GM19035 (cell line): ENCODE measurements around the gene ELL.
"Not testable (repeated sequence)": the region's sequence is repeated elsewhere in the genome, so short reads cannot be mapped to it uniquely, and the experiment has no call there.

Experiments used
- ATAC-seq: cut with Tn5 transposase; IDR thresholded peaks from one replicate; pipeline ENCODE4 v1.9.1; 2021; ENCODE audit not compliant: unreplicated experiment

The ELL gene

GRCh38 chr19:18521692-18522123 lies at the start of gene ELL:
Gene ELL, minus strand, starts transcription at chr19:18522070. Its CDS starts 15 bp downstream, at chr19:18522055.
- ATAC-seq: no peak

- ATAC-seq: no peak
These were observed 46.5 kb upstream of the ELL start for GRCh38 chr19:18568367-18568766.

- no peak for ATAC-seq
These were observed 45.1 kb upstream of the ELL start for GRCh38 chr19:18566953-18567352.

- ATAC-seq: no peak
These were observed 40.2 kb upstream of the ELL start for GRCh38 chr19:18562086-18562485.

GRCh38 chr19:18559685-18560084 lies 37.8 kb upstream of the ELL start:
- no peak for ATAC-seq

- no peak for ATAC-seq
These were observed 36.7 kb upstream of the ELL start for GRCh38 chr19:18558604-18559003.

GRCh38 chr19:18558202-18558555 lies 36.3 kb upstream of the ELL start:
- no peak for ATAC-seq

GRCh38 chr19:18557411-18558201 lies 35.7 kb upstream of the ELL start, which contains the start of gene KXD1:
Gene KXD1, plus strand, starts transcription at chr19:18557870. Its CDS starts 4,187 bp downstream, at chr19:18562057.
- ATAC-seq: peak; percentile 94

GRCh38 chr19:18551631-18552030 lies 29.8 kb upstream of the ELL start:
- no peak for ATAC-seq

GRCh38 chr19:18543814-18544475 lies 22.1 kb upstream of the ELL start:
- ATAC-seq: peak; percentile 56

GRCh38 chr19:18542941-18543813 lies 21.3 kb upstream of the ELL start, which contains the start of gene FKBP8:
Gene FKBP8, minus strand, starts transcription at chr19:18543573. Its CDS starts 1,603 bp downstream, at chr19:18541970.
- ATAC-seq: peak; percentile 94

GRCh38 chr19:18541992-18542940 lies 20.4 kb upstream of the ELL start:
- no peak for ATAC-seq

GRCh38 chr19:18541258-18541991 lies 19.6 kb upstream of the ELL start:
- no peak for ATAC-seq

GRCh38 chr19:18540200-18540599 lies 18.3 kb upstream of the ELL start:
- not testable (repeated sequence) for ATAC-seq

GRCh38 chr19:18539372-18539771 lies 17.5 kb upstream of the ELL start:
- no peak for ATAC-seq

- ATAC-seq: no peak
These were observed 16.2 kb upstream of the ELL start for GRCh38 chr19:18538115-18538514.

- ATAC-seq: no peak
These were observed 15.6 kb upstream of the ELL start for GRCh38 chr19:18537431-18537830.

- ATAC-seq: no peak
These were observed 14.6 kb upstream of the ELL start for GRCh38 chr19:18536475-18536874.

GRCh38 chr19:18533058-18533457 lies 11.2 kb upstream of the ELL start:
- no peak for ATAC-seq
